A549 (cell line): ENCODE data around the gene SART3. TPM values are rescaled to one million over a fixed set of nuclear protein-coding genes. Genes with fewer than 3 reads are reported as not detected.

Experiments used
- ATAC-seq, 2 experiments: fragments of 200-7000 bp in 1 of 2; fragments of >200 bp in 1 of 2; cut with Nextera tagmentation in 1 of 2; cut with Tn5 transposase in 1 of 2; 3 replicates each; pipeline versions ENCODE4 v1.8.0 to v1.9.1; 2018 to 2020; ENCODE audit warnings: mild to moderate bottlenecking in 1 of 2, moderate library complexity in 1 of 2
- CTCF ChIA-PET: fragments of 300-600 bp; sonication (Branson Sonifier 250); formaldehyde crosslinking; extraction: SDS; loops from one replicate; lab custom pipeline; 2021; ENCODE audit warnings: antibody characterized with exemption, inconsistent platforms; lab: Yijun Ruan, JAX
- POLR2A ChIA-PET: fragments of 350-600 bp; formaldehyde crosslinking; extraction: SDS; loops from one replicate; lab custom pipeline; 2021; ENCODE audit warnings: antibody characterized with exemption, inconsistent platforms; lab: Yijun Ruan, JAX
- DNase-seq, 2 experiments: peaks; one replicate each; pipeline versions ENCODE4 v3.0.0 to v3.0.0-alpha.2; 2011 to 2016; ENCODE audit warnings: low read depth in 1 of 2, low spot score in 1 of 2
- FAIRE-seq: peaks from 2 replicates; lab custom pipeline; 2011; peaks lifted over from hg19 to GRCh38; lab: Jason Lieb, UNC
- H3K27ac ChIP-seq, 2 experiments: fragments of >200 bp; sonication (Bioruptor Twin); formaldehyde crosslinking; 3 replicates each; pipeline ENCODE4 v1.5.1; 2016 to 2017
- H3K4me1 ChIP-seq: fragments of >200 bp; sonication (Bioruptor Twin); formaldehyde crosslinking; 3 replicates; pipeline ENCODE4 v1.6.1; 2016
- H3K4me2 ChIP-seq: fragments of >200 bp; sonication (Bioruptor Twin); formaldehyde crosslinking; 3 replicates; pipeline ENCODE4 v1.6.1; 2016
- H3K4me3 ChIP-seq: fragments of >200 bp; sonication (Bioruptor Twin); formaldehyde crosslinking; 3 replicates; pipeline ENCODE4 v1.5.1; 2016
- H3K9me3 ChIP-seq: fragments of >200 bp; sonication (Bioruptor Twin); formaldehyde crosslinking; 3 replicates; pipeline ENCODE4 v1.6.1; 2016
- ATOH8 ChIP-seq: fragments of 250-450 bp; sonication (Bioruptor Pico); IDR thresholded peaks from 2 replicates; pipeline ENCODE4 v1.5.0; 2020; ENCODE audit warnings: low read depth, mild to moderate bottlenecking, moderate library complexity
- BHLHE40 ChIP-seq: IDR thresholded peaks from 2 replicates; pipeline ENCODE4 v1.6.1; 2012; ENCODE audit warnings: low read depth, low read length, inconsistent platforms
- CEBPB ChIP-seq, 2 experiments: fragments of >200 bp in 1 of 2; sonication (Bioruptor Twin) in 1 of 2; formaldehyde crosslinking in 1 of 2; IDR thresholded peaks; 2 replicates each; pipeline ENCODE4 v1.6.1; 2012 to 2016
- CHD2 ChIP-seq: fragments of 150-350 bp; IDR thresholded peaks from 2 replicates; pipeline ENCODE4 v1.6.1; 2014; ENCODE audit warnings: low read length; ENCODE audit not compliant: partially characterized antibody
- CHD4 ChIP-seq: fragments of 200-600 bp; sonication (generic); IDR thresholded peaks from 2 replicates; pipeline ENCODE4 v1.6.1; 2016; ENCODE audit warnings: antibody characterized with exemption, mild to moderate bottlenecking, borderline replicate concordance
- EP300 ChIP-seq, 2 experiments: fragments of >200 bp; sonication (Bioruptor Twin); formaldehyde crosslinking; IDR thresholded peaks; 2 replicates in 1 of 2; 3 replicates in 1 of 2; pipeline ENCODE4 v1.6.1; 2016 to 2017
- FOSB ChIP-seq: fragments of 250-450 bp; sonication (Bioruptor Pico); IDR thresholded peaks from 2 replicates; pipeline ENCODE4 v1.5.0; 2020; ENCODE audit warnings: mild to moderate bottlenecking, moderate library complexity
- FOSL2 ChIP-seq, 2 experiments: fragments of 450-650 bp in 1 of 2; fragments of >200 bp in 1 of 2; sonication (Bioruptor Twin) in 1 of 2; formaldehyde crosslinking; IDR thresholded peaks; 2 replicates each; pipeline versions ENCODE4 v1.5.0 to v1.6.1; 2016 to 2020; ENCODE audit warnings: mild to moderate bottlenecking in 1 of 2, moderate library complexity in 1 of 2
- FOXS1 ChIP-seq: fragments of 250-450 bp; sonication (Bioruptor Pico); IDR thresholded peaks from 2 replicates; pipeline ENCODE4 v1.5.0; 2020; ENCODE audit warnings: mild to moderate bottlenecking, moderate library complexity
- GATA3 ChIP-seq: IDR thresholded peaks from 2 replicates; pipeline ENCODE4 v1.6.1; 2012; ENCODE audit warnings: borderline replicate concordance
- HOXB5 ChIP-seq: fragments of 250-450 bp; sonication (Bioruptor Pico); IDR thresholded peaks from 2 replicates; pipeline ENCODE4 v1.5.0; 2020; ENCODE audit warnings: mild to moderate bottlenecking, moderate library complexity
- JUN ChIP-seq, 2 experiments: fragments of >200 bp; sonication (Bioruptor Twin); formaldehyde crosslinking; IDR thresholded peaks; 2 replicates in 1 of 2; 3 replicates in 1 of 2; pipeline ENCODE4 v1.6.1; 2016 to 2017
- MAFK ChIP-seq: fragments of 450-650 bp; IDR thresholded peaks from 2 replicates; pipeline ENCODE4 v1.6.1; 2014; ENCODE audit not compliant: partially characterized antibody
- MAZ ChIP-seq: fragments of 150-350 bp; IDR thresholded peaks from 2 replicates; pipeline ENCODE4 v1.6.1; 2014; ENCODE audit warnings: antibody characterized with exemption, low read depth, low read length, borderline replicate concordance
- NR3C1 ChIP-seq: fragments of >200 bp; sonication (Bioruptor Twin); formaldehyde crosslinking; IDR thresholded peaks from 3 replicates; pipeline ENCODE4 v1.6.1; 2017
- PHF8 ChIP-seq: fragments of 200-600 bp; sonication (generic); IDR thresholded peaks from 2 replicates; pipeline ENCODE4 v1.6.1; 2016; ENCODE audit warnings: low read depth, mild to moderate bottlenecking, antibody characterized with exemption, moderate library complexity, borderline replicate concordance
- POLR2A ChIP-seq: IDR thresholded peaks from 2 replicates; pipeline ENCODE4 v1.6.1; 2012; ENCODE audit warnings: mild to moderate bottlenecking, low read length
- POLR2AphosphoS2 ChIP-seq: conservative IDR thresholded peaks from 2 replicates; pipeline ENCODE4 v1.6.1; 2012; ENCODE audit warnings: low read length, improper control_type of control experiment, inconsistent platforms
- RAD21 ChIP-seq, 2 experiments: fragments of >200 bp in 1 of 2; sonication (Bioruptor Twin) in 1 of 2; formaldehyde crosslinking in 1 of 2; IDR thresholded peaks in 1 of 2; conservative IDR thresholded peaks in 1 of 2; 2 replicates in 1 of 2; 3 replicates in 1 of 2; pipeline ENCODE4 v1.6.1; 2012 to 2018; ENCODE audit warnings: inconsistent platforms in 1 of 2
- RARB ChIP-seq: fragments of 250-450 bp; sonication (Bioruptor Pico); IDR thresholded peaks from 2 replicates; pipeline ENCODE4 v1.8.0; 2021; ENCODE audit warnings: mild to moderate bottlenecking, moderate library complexity
- RCOR1 ChIP-seq: fragments of 150-350 bp; IDR thresholded peaks from 2 replicates; pipeline ENCODE4 v1.6.1; 2014; ENCODE audit warnings: antibody characterized with exemption, low read length, low read depth
- REST ChIP-seq: fragments of 200-600 bp; sonication (generic); IDR thresholded peaks from 2 replicates; pipeline ENCODE4 v1.6.1; 2016; ENCODE audit warnings: antibody characterized with exemption, mild to moderate bottlenecking, moderate library complexity
- RFX5 ChIP-seq: fragments of 450-650 bp; IDR thresholded peaks from 2 replicates; pipeline ENCODE4 v1.7.1; 2014; ENCODE audit warnings: antibody characterized with exemption, mild to moderate bottlenecking, moderate library complexity
- SREBF2 ChIP-seq: fragments of 450-650 bp; IDR thresholded peaks from 2 replicates; pipeline ENCODE4 v1.6.1; 2014; ENCODE audit warnings: mild to moderate bottlenecking, moderate library complexity
- TP53 ChIP-seq: fragments of 250-450 bp; sonication (Bioruptor Pico); IDR thresholded peaks from 2 replicates; pipeline ENCODE4 v1.5.0; 2021; ENCODE audit warnings: mild to moderate bottlenecking, moderate library complexity
- ZC3H11A ChIP-seq: fragments of 450-650 bp; IDR thresholded peaks from 2 replicates; pipeline ENCODE4 v1.6.1; 2014; ENCODE audit warnings: antibody characterized with exemption, mild to moderate bottlenecking
- ZFP36 ChIP-seq: fragments of 450-650 bp; IDR thresholded peaks from 2 replicates; pipeline ENCODE4 v1.6.1; 2014; ENCODE audit warnings: borderline replicate concordance; ENCODE audit not compliant: partially characterized antibody
- ZNF302 ChIP-seq: fragments of 250-450 bp; sonication (Bioruptor Pico); IDR thresholded peaks from 2 replicates; pipeline ENCODE4 v1.9.0; 2021; ENCODE audit warnings: inconsistent platforms, mild to moderate bottlenecking, moderate library complexity
- WGBS: methylation state at CpG from one replicate; pipeline ENCODE4 v1.1.6; 2017; ENCODE audit errors: missing lambda C conversion rate; 5-methylcytosine and 5-hydroxymethylcytosine counted together
- polyA plus RNA-seq, 4 experiments: library from polyadenylated mRNA; depleted of rRNA in 3 of 4; stranded (reverse); fragments of >200 nt; fragmentation: RNase III in 1 of 4; extraction: RNeasy Plus Mini Kit Qiagen cat#74134 plus additional on column Dnase treatment in 1 of 4; gene quantifications; 2 replicates in 3 of 4; 3 replicates in 1 of 4; pipeline ENCODE4 v1.2.3, GENCODE V29; 2011 to 2017
- TF ChIP-seq, protein P1 (sequence below): fragments of >200 bp; sonication (Bioruptor Twin); formaldehyde crosslinking; IDR thresholded peaks from 2 replicates; pipeline ENCODE4 v1.6.1; 2016
- TF ChIP-seq, protein P2 (sequence below): fragments of 450-650 bp; IDR thresholded peaks from 2 replicates; pipeline ENCODE4 v1.6.1; 2014; ENCODE audit warnings: antibody characterized with exemption
- TF ChIP-seq, protein P3 (sequence below): fragments of 250-450 bp; sonication (Bioruptor Pico); IDR thresholded peaks from 2 replicates; pipeline ENCODE4 v1.5.0; 2021; ENCODE audit warnings: mild to moderate bottlenecking, moderate library complexity, borderline replicate concordance

Gene SART3
- polyA plus RNA-seq, 2 of the 4 experiments (the other 2 are of a cell fraction): 52.7 to 77.2 TPM

DNA sequence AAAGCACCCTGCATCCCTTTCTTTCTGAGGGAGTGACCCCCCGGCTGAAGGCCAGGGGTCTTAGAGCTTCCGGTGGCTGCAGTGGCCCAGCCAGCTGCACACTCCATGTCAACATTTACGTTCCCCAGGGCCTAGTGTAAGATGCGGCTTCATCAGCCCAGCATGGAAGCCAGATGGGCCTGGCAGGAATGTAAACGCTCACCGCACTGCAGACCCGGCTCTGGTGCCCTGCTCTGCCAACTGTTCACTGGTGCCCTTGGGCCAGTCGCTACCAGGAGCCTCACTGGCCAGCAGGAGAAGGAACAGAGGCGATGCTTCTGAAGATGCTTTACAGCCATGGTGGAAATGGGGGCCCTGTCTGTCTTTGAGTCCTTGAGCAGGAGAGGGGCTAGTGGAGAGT is 45.5 kb upstream of the SART3 start:
- 89% methylated on average over 9 of the region's 9 CpGs for WGBS
- CTCF ChIA-PET: interaction anchor here (1.0 to 20.7 kb wide), 3 partner anchors 8 to 39 kb away, joined by 3 to 533 read pairs (median 166); partner anchors contain the start of genes ISCU and SART3
- H3K4me2 ChIP-seq: no peak overlapping the region
- no peak overlapping the region for H3K4me3 ChIP-seq
- H3K27ac ChIP-seq: no peak overlapping the region
- POLR2A ChIA-PET: no interaction called here
- no peak for TF ChIP-seq GATA3
- no peak for TF ChIP-seq TP53
- TF ChIP-seq SREBF2: no peak
- no peak for TF ChIP-seq CEBPB (IDR thresholded peaks at IDR 0.05)
- TF ChIP-seq ZNF302 (CRISPR knock-in tag): no peak
- TF ChIP-seq FOXS1 (CRISPR knock-in tag): no peak
- TF ChIP-seq EP300 (IDR thresholded peaks at IDR 0.05): no peak
- TF ChIP-seq FOSB (CRISPR knock-in tag): no peak
- no peak for TF ChIP-seq CHD2
- no peak for TF ChIP-seq MAFK
- no peak for TF ChIP-seq ZC3H11A
- TF ChIP-seq FOSL2 (IDR thresholded peaks at IDR 0.05): no peak
- TF ChIP-seq FOSL2 (CRISPR knock-in tag; IDR thresholded peaks at IDR 0.05): no peak
- no peak for TF ChIP-seq PHF8
- TF ChIP-seq BHLHE40: no peak
- no peak for TF ChIP-seq HOXB5 (CRISPR knock-in tag)
- TF ChIP-seq POLR2AphosphoS2: no peak
- no peak for TF ChIP-seq NR3C1
- no peak for TF ChIP-seq RFX5
- TF ChIP-seq POLR2A: no peak
- no peaks in the 10 kb centered on the region for H3K9me3 ChIP-seq
- ATAC-seq: no peak
- DNase-seq: no peak
- peaks cover under 1% of the 10 kb centered on the region; the same call in 1 of the 3 replicates for H3K4me1 ChIP-seq
- no peak for FAIRE-seq

DNA sequence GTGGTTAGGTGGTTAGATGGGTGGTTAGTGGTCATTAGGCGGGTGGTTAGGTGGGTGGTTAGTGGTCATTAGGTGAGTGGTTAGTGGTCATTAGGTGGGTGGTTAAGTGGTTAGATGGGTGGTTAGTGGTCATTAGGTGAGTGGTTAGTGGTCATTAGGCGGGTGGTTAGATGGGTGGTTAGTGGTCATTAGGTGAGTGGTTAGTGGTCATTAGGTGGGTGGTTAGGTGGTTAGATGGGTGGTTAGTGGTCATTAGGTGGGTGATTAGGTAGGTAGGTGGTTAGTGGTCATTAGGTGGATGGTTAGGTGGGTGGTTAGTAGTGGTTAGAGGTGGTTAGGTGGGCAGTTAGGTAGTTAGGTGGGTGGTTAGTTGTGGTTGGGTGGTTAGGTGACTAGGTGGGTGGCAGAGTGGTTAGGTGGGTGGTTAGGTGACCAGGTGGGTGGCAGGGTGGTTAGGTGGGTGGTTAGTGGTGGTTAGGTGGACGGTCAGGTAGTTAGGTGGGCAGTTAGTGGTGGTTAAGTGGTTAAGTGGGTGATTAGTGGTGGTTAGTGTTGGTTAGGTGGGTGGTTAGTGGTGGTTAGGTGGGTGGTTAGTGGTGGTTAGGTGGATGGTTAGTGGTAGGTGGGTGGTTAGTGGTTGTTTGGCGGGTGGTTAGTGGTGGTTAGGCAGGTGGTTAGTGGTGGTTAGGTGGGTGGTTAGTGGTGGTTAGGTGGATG is 44.9 kb upstream of the SART3 start:
- H3K4me3 ChIP-seq: no peak overlapping the region
- FAIRE-seq: no peak
- DNase-seq: no peak
- H3K9me3 ChIP-seq: no peaks in the 10 kb centered on the region
- POLR2A ChIA-PET: no interaction called here
- H3K4me2 ChIP-seq: no peak overlapping the region
- 81% methylated on average over 4 of the region's 4 CpGs for WGBS
- ATAC-seq: no peak
- no peak overlapping the region for H3K27ac ChIP-seq
- CTCF ChIA-PET: interaction anchor here (1.0 to 20.7 kb wide), 3 partner anchors 7 to 39 kb away, joined by 3 to 533 read pairs (median 166); partner anchors contain the start of genes ISCU and SART3
- H3K4me1 ChIP-seq: no peaks in the 10 kb centered on the region
- TF ChIP-seq ATOH8 (no peak), RCOR1 (no peak), CHD4 (no peak), TP53 (no peak), BHLHE40 (no peak), ZNF302 (CRISPR knock-in tag) (no peak), RARB (no peak), GATA3 (no peak), ZFP36 (no peak), RAD21 (conservative IDR thresholded peaks at IDR 0.05 in 1 of 2, IDR thresholded peaks at IDR 0.05 in 1 of 2) (no peak), JUN (IDR thresholded peaks at IDR 0.05) (no peak), HOXB5 (CRISPR knock-in tag) (no peak), MAZ (no peak), REST (no peak), POLR2AphosphoS2 (no peak)
- TF ChIP-seq, protein P1, sequence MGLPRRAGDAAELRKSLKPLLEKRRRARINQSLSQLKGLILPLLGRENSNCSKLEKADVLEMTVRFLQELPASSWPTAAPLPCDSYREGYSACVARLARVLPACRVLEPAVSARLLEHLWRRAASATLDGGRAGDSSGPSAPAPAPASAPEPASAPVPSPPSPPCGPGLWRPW: no peak
- TF ChIP-seq, protein P2, sequence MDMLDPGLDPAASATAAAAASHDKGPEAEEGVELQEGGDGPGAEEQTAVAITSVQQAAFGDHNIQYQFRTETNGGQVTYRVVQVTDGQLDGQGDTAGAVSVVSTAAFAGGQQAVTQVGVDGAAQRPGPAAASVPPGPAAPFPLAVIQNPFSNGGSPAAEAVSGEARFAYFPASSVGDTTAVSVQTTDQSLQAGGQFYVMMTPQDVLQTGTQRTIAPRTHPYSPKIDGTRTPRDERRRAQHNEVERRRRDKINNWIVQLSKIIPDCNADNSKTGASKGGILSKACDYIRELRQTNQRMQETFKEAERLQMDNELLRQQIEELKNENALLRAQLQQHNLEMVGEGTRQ: no peak
- TF ChIP-seq, protein P3, sequence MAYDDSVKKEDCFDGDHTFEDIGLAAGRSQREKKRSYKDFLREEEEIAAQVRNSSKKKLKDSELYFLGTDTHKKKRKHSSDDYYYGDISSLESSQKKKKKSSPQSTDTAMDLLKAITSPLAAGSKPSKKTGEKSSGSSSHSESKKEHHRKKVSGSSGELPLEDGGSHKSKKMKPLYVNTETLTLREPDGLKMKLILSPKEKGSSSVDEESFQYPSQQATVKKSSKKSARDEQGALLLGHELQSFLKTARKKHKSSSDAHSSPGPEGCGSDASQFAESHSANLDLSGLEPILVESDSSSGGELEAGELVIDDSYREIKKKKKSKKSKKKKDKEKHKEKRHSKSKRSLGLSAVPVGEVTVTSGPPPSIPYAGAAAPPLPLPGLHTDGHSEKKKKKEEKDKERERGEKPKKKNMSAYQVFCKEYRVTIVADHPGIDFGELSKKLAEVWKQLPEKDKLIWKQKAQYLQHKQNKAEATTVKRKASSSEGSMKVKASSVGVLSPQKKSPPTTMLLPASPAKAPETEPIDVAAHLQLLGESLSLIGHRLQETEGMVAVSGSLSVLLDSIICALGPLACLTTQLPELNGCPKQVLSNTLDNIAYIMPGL (CRISPR knock-in tag): no peak
